Ascending aorta (tissue), 2 donors: ENCODE measurements around the gene AOC1. TPM values are rescaled to one million over a fixed set of nuclear protein-coding genes. Genes with fewer than 3 reads are reported as not detected.

ENCODE experiments used
- DNase-seq, 2 donors: peaks; one replicate each; pipeline ENCODE4 v3.0.0-alpha.2; 2019; ENCODE audit warnings: low spot score in 2 of 2
- H3K27ac ChIP-seq, 2 donors: fragments of 200-600 bp; sonication (generic); one replicate each; pipeline ENCODE4 v1.5.1; 2016 to 2017; ENCODE audit warnings: mild to moderate bottlenecking in 1 of 2
- H3K27me3 ChIP-seq: fragments of 200-600 bp; sonication (generic); one replicate; pipeline ENCODE4 v1.5.1; 2017
- H3K36me3 ChIP-seq, 2 donors: fragments of 200-600 bp; sonication (generic); one replicate each; pipeline ENCODE4 v1.5.1; 2016
- H3K4me1 ChIP-seq, 2 donors: fragments of 200-600 bp; sonication (generic); one replicate each; pipeline ENCODE4 v1.5.1; 2016 to 2017; ENCODE audit warnings: mild to moderate bottlenecking in 1 of 2
- H3K4me3 ChIP-seq, 2 donors: fragments of 200-600 bp; sonication (generic); one replicate each; pipeline ENCODE4 v1.5.1; 2016 to 2017; ENCODE audit warnings: mild to moderate bottlenecking in 1 of 2
- H3K9me3 ChIP-seq, 2 donors: fragments of 200-600 bp; sonication (generic); one replicate each; pipeline ENCODE4 v1.5.1; 2016
- intact Hi-C: fragments of 100-400 bp; cut with DNase I; formaldehyde crosslinking; loops from one replicate; pipeline ENCODE4 v1.15.1; 2023
- total RNA-seq: library from RNA; depleted of rRNA; stranded (reverse); fragments of >200 nt; gene quantifications from one replicate; pipeline ENCODE4 v1.1.0, GENCODE V29; 2016
- TF ChIP-seq, protein P1 (sequence below), 3 experiments: fragments of 200-600 bp in 2 of 3; fragments of 450-650 bp in 1 of 3; sonication (generic) in 2 of 3; IDR thresholded peaks; one replicate each; pipeline ENCODE4 v1.5.1; 2016 to 2019; ENCODE audit warnings: antibody characterized with exemption in 3 of 3, mild to moderate bottlenecking in 1 of 3, moderate library complexity in 1 of 3

Gene AOC1
- total RNA-seq, 1 donor from 2014 or later = 0.75 TPM

GRCh38 chr7:150902078-150903033 is 50.0 kb downstream of the AOC1 start:
- H3K36me3 ChIP-seq = no peaks in the 10 kb centered on the region
- no peaks in the 10 kb centered on the region for H3K9me3 ChIP-seq
- peak overlapping the region in 1 of 2 donors; percentile 19 for H3K27ac ChIP-seq
- TF ChIP-seq, protein P1, sequence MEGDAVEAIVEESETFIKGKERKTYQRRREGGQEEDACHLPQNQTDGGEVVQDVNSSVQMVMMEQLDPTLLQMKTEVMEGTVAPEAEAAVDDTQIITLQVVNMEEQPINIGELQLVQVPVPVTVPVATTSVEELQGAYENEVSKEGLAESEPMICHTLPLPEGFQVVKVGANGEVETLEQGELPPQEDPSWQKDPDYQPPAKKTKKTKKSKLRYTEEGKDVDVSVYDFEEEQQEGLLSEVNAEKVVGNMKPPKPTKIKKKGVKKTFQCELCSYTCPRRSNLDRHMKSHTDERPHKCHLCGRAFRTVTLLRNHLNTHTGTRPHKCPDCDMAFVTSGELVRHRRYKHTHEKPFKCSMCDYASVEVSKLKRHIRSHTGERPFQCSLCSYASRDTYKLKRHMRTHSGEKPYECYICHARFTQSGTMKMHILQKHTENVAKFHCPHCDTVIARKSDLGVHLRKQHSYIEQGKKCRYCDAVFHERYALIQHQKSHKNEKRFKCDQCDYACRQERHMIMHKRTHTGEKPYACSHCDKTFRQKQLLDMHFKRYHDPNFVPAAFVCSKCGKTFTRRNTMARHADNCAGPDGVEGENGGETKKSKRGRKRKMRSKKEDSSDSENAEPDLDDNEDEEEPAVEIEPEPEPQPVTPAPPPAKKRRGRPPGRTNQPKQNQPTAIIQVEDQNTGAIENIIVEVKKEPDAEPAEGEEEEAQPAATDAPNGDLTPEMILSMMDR (IDR thresholded peaks at IDR 0.05) = no peak
- no peaks in the 10 kb centered on the region for H3K27me3 ChIP-seq
- no peak overlapping the region for H3K4me3 ChIP-seq
- no peak for DNase-seq
- peaks cover 0 to 8% of the 10 kb centered on the region in 2 donors for H3K4me1 ChIP-seq
- intact Hi-C loops = loop anchor here (10.0 kb wide), 1 partner anchor 272 kb away; no protein-coding TSS in a partner anchor

DNA sequence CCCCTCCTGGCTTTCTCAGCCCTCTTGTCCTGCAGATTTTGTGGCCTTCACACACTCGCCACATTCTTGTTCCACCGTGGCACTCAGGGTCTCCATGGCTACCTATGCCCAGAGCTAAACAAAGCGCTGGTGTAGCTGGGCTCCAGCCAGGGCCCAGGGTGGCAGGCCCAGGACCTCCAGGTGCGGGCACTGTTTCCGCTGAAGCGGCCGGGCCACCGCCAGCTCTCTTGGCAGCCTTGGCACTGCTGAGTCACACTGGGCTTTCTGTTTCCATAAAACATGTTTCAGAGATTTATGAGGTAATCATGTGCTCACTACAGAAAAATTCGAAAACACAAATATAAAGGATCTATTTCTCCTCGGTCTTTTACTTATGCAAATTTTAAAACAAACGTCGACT is 51.3 kb downstream of the AOC1 start:
- H3K27ac ChIP-seq = peak overlapping the region; percentile 31 to 50
- H3K4me3 ChIP-seq = no peak overlapping the region
- H3K9me3 ChIP-seq = no peaks in the 10 kb centered on the region
- no peaks in the 10 kb centered on the region for H3K27me3 ChIP-seq
- peaks cover 0 to 8% of the 10 kb centered on the region in 2 donors for H3K4me1 ChIP-seq
- DNase-seq = peak in 1 of 2 donors; percentile 86
- TF ChIP-seq, protein P1 (IDR thresholded peaks at IDR 0.05) = no peak
- intact Hi-C loops = loop anchor here (10.0 kb wide), 1 partner anchor 271 kb away; no protein-coding TSS in a partner anchor
- H3K36me3 ChIP-seq = no peaks in the 10 kb centered on the region

DNA sequence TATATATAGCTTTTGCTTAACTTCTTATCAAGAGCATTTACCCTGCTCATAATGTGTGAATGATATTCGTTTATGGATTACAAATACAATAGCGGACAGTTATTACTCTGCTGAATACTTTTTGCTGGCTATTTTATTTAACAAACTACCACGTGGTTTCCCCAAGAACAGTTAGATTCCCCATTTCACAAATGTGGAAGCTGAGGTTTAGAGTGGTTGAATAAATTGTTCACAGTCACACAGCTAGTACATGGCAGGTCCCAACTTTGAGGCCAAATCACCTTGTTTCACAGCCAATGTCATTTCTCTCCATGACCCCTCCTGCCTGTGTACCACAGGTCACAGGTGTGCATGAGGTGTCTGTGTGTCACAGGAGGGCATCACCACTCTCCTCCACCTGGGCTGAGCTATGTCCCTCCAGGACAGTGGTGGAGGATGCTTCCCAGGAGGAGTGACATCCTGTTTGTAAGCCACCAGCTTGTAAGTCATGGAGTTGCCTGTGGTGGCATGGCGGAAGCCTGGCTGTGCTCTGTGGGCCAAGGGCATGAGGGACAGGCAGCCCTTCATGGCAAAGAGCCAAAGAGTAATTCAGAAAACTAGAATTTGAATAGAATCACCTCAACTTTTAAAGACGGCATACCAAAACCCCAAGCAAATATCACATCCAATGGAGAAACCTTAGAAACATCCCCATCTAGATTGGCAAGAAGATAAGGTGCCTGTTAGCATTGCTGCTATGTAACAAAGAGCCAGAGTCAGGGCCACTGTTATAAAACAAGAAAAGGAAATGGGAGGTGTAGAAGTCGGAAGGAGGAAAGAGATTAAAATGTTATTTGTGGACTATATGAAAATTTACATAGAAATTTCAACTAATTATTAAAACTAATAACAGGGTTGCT is 51.9 kb downstream of the AOC1 start:
- intact Hi-C loops = loop anchor here (10.0 kb wide), 1 partner anchor 271 kb away; no protein-coding TSS in a partner anchor
- no peak for DNase-seq

DNA sequence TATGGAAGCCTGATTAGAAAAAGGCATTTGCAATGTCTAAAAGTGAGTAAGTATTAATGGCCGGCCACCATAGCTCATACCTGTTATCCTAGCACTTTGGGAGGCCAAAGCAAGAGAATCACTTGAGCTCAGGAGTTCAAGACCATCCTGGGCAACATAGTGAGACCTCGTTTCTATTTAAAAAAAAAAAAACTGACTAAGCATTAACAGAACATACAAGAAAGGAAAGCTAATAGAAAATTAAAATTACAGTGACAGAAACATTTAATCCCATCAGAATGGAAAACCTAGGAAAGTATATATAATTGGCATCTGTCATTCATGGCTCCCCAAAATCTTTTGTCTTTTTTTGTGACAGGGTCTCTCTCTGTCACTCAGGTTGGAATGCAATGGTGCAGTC is 55.9 kb downstream of the AOC1 start:
- no peaks in the 10 kb centered on the region for H3K9me3 ChIP-seq
- peaks cover 0 to 8% of the 10 kb centered on the region in 2 donors for H3K4me1 ChIP-seq
- TF ChIP-seq, protein P1 (IDR thresholded peaks at IDR 0.05) = no peak
- H3K4me3 ChIP-seq = no peak overlapping the region
- no peaks in the 10 kb centered on the region for H3K27me3 ChIP-seq
- no peak for DNase-seq
- intact Hi-C loops = loop anchor here (10.0 kb wide), 1 partner anchor 267 kb away; no protein-coding TSS in a partner anchor
- H3K36me3 ChIP-seq = no peaks in the 10 kb centered on the region
- no peak overlapping the region for H3K27ac ChIP-seq

More for the DNA sequence above, 51.9 kb downstream of the AOC1 start:
- no peak overlapping the region for H3K4me3 ChIP-seq
- H3K27me3 ChIP-seq = no peaks in the 10 kb centered on the region
- TF ChIP-seq, protein P1 (IDR thresholded peaks at IDR 0.05) = no peak
- H3K9me3 ChIP-seq = no peaks in the 10 kb centered on the region
- H3K36me3 ChIP-seq = no peaks in the 10 kb centered on the region
- peak overlapping the region; percentile 31 to 50 for H3K27ac ChIP-seq
- peaks cover 0 to 8% of the 10 kb centered on the region in 2 donors for H3K4me1 ChIP-seq
